NCI-H2196 (cell line): Measurements from ENCODE around the gene AFAP1.

Experiments used
- DNase-seq: peaks from one replicate; lab custom pipeline; 2025; ENCODE audit not compliant: unreplicated experiment; lab: John Stamatoyannopoulos, UW

The AFAP1 gene

DNA sequence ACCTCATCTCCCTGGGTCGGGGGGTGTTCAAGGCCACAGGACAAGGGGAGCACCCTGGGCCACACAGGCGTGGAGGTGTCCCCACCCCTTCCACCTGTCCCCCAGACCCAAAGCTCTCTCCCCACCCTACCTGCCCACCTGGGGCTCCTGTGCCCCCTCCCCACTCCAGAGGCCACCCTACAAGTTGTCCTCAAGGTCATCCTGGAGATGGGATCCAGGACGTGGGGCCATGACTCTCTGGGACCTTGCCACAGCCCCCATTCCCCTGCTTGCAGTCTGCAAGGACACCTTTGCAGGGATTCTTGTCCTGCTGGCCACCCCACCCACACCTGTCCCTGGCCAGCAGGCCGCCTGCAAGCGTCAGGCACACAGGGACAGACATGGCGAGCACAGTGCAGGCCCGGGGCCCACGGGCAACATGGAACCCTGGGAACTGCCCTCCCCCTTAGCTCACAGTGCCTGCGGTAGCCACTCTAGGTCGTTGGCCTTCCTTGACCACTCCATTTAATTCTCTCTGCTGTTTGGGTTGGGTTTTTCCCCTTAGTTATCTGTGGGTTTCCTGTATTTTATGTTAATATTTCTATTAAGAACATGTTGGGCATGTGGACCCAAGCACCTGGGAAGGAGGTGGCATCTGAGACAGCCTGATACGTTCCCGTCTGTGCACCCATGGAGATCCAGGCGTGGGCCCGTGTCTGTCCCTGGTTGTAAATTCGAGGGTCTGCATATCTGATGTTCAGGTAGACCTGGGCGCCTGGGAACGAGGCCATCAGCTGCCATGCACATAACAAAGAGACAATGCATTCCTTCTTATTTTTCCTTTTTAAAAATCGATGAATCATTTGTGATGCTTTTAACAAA is 197.5 kb downstream of the AFAP1 start:
- DNase-seq: no peak

DNA sequence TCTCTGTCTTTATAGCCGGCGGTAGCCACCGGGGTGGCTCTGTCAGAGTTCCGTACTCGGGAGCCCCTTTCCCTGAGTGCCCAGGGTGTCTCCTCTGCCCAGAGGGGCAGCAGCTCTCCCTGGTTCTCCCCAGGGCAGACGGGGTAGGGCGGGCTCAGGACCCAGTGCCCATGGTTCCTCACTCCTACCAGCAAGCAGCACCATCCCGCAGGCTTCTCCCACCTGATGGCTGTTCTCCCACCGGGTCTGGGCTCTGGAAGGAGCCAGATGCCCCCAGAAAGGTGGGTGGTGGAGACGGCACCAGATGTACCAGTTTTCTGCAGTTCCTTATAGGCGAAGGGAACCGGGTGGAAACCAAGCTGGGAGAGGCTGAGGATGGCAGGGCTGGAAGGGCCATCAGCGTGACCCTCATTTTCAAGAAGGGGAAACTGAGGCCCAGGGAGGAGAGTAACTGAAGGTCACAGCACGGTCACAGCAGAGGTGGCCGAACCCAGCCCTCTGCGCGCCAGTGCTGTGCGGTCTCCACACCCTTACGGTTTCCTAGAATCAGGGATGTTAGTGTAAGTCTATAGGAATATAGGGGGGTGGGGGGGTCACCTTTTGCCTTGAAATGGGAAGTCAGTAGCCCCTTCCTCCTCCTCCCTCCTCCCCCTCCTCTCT is 198.7 kb downstream of the AFAP1 start:
- no peak for DNase-seq

DNA sequence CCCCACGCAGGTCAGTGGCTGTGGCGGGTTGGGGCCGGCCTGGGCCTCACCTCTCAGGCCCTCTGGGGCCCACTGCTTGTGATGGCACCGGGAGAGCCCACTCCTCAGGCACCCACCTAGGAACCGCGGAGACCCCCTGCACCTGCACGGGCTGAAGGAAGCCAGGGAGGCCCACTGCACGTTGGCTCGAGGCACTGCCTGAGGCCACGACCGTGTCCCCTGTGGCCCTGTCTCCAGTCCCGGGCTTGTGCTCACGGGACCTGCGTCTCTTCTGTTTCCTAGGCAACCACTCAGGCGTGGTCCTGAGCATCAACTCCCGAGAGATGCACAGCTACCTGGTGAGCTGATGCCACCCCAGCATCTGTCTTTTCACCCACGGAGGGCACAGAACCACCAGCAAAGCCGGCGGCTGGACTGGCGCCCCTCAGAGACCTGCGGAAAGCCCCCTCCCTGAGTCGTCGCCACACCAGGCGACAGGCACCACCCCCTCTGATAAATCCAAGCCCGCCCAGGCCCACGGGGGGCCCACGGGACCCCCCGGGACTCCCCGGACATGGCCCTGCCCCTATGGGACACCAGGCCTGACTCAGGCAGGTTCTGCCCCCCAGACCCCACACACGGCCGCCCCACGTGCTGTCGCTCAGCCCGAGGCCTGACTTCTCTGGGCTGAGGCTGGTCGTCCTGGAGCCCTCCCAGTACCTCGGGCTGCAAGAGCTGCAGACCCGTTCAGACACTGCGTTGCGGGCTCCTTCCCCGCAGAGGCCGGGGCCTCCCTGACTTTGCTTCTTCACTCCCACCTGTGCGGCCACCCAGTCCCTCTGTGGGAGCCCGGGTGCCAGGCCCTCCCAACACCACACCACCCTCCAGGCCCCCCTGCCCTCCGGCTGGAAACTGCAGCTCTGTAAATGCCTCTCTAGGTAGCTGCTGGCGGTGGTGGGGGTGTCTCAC is 199.5 kb downstream of the AFAP1 start:
- no peak for DNase-seq

DNA sequence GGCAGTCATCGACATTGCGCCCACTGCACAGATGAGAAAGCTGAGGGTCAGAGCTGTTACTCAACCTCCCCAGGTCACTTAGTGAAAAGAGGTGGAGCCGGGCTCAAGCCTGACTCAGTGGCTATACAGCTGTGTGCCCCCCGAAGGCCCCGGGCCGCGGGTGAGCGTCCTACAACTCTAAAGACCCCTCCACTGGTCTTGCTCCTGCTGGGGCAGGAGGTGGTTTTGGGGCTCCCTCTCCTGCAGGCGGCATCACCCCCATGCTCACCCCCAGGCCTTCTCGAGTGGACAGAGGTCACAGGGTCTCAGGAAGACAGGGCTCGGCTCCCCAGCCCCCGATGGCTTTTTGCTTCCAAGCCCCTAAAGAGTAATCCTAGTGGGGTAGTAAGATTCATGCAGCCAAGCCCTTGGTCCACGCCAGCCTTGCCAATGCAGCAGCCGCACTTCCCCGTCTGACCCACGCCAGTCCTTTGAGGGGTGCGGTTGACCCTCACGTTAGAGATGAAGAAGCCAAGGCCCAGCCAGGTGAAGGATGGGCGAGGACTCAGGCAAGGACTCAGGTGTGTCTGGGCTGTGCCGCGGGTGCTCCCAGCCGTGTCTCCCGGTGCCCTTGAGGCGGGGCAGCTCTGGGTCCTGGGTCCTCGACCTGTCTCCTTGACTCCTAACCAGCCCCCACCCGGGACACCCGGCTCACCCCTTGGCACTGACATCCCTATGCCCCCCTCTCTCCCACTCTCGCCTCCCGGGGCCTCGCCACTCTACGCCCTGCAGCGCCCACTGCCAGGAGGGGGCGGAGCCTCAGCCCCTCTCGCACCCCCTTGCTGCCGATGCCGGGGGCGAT is 200.4 kb downstream of the AFAP1 start:
- no peak for DNase-seq

DNA sequence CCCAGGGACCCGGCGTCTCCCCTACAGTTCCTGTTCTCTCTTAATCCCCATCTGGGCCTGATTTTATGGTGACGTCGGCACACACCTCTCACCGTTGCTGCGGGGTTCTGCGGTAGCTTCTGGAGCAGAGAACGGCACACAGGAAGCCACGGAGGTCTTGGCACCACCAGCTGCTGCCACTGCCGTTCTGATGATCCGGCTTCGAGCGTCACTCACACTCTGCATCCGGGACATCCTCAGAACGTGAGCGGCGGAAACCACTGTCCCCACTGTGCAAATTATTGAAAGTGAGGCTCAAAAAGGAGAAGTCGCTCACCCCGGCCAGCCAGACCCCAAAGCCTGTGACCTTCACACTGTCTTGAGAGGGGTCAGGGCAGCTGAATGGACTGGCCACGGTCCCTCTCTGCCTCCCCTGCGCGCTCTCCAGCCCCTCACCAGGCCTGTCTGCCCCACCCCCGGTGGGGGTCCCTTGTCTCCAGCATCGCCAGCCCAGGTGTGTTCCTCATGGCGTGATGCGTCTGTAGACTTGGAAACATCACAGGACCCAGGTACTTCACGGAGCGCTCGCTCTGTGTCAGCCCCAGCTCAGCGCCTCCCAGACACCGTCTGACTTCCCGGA is 201.1 kb downstream of the AFAP1 start:
- DNase-seq: no peak

DNA sequence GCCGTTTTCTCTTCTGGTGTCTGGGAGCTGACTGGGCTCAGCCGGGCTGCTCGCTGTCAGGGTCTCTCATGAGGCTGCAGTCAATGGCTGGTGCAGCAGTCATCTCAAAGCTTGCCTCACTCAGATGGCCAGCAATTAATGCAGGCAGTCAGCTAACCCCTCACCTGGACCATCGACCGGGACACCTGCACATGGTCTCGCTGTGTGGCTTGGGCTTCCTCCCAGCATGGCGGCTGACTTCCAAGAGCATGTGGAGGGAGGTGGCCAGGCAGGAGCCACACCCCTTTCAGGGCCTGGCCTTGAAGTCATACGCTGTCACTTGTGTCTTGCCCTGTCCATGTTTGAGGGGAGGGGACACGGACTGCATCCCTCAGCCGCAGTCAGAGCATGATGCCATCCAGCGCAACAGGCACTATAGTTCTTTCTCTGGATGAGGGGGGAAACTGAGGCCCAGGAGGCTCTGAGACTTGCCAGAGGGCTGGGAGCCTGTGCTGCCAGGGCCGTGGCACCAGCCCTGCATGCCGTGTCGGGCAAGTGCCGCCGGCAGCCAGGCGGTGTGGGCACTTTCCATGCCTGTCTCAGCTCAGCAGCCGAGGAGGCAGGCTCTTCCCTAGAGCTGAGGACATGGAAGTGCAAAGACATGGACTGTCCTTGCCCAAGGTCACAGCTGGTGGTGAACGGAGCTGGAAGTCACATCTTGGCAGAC is 201.8 kb downstream of the AFAP1 start:
- DNase-seq: no peak

DNA sequence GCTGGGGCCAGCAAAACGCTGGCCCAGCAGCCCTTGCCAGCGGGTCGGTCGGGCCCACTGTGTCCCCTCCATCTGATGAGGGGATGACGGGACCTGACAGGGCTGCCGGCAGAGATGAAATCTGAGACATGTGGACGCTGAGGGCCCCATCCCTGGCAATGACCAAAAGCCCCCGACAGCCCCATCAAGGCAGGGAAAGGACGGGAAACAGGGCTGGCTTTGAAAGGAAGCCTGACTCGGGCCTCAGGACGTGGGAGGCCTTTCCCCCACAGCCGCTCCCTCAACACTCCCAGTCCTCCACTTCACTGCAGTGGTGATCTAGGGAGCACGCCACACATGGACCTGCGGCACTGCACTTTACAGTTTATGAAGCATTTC is 202.4 kb downstream of the AFAP1 start:
- no peak for DNase-seq

DNA sequence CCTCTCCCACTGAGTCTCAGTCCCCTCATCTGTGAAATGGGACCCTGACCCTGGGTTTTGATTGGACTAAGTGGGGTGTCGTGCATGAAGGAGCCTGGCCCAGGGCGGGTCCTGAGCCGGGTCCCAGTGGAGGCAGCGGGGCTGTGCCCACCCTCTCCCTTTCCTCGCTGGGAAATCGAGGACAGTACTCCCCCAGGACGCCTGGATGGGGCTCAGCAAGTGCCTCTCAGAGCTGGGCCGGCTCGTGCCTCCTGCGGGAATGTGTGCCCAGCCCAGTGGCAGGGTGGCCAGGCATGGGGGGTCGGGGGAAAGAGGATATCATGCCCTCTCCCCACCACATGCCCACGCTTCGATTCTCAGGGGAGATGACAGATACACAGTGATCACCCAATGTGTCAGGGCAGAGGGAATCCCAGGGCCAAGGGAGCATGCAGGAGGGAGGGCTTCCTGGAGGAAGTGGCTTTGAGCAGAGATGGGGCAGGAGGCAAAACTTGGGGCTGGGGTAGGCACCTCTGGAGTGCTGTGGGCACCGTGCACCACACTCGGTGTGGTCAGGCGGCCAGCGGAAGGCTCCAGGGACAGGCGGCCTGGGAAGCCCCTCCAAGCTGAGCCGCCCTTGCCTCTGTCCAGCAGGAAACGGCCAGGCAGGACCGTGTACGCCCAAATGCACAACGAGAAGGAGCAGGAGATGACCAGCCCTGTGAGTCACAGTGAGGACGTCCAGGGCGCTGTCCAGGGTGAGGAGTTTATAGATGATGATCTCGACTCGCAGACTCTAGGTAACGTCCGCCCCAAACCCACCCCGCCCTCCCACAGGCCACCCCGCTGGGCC is 203.0 kb downstream of the AFAP1 start:
- DNase-seq: no peak

DNA sequence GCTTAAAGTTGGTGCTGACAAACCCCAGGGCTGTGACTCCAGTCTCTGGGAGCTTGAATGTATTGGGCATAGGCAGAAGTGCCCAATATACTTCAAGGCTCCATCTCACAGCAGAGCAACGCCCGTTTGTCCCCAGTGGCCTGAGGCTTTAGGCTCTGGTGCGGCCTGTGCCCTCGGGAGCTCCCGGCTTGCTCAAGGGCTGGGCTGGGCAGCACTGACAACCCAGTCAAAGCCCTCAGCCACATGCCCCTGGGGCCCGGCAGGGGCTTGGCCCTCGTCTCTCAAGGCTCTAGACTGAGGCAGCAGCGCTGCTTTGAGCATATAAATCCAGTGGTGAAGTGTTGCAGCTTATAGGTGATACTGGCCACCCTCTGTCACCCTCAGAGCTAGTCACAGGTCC is 203.7 kb downstream of the AFAP1 start:
- no peak for DNase-seq

DNA sequence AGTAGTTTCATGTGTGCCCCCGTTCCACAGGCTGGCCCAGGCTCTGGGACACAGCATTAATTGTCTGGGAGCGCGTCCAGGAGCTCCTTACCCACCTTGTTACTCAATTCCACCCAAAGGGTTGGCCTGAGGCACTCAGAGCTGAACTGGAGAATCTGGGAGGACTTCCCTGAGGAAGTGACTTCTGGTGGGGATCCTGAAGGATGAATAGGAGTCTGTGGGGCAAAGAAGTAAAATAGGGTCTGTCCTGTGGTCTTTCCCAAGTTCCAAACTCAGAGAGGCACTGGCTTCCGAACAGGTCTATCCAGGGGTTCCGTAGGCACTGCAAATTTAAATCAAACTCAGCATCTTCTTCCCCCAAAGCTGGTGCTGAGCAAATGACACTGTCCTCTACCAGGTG is 204.3 kb downstream of the AFAP1 start:
- DNase-seq: no peak

DNA sequence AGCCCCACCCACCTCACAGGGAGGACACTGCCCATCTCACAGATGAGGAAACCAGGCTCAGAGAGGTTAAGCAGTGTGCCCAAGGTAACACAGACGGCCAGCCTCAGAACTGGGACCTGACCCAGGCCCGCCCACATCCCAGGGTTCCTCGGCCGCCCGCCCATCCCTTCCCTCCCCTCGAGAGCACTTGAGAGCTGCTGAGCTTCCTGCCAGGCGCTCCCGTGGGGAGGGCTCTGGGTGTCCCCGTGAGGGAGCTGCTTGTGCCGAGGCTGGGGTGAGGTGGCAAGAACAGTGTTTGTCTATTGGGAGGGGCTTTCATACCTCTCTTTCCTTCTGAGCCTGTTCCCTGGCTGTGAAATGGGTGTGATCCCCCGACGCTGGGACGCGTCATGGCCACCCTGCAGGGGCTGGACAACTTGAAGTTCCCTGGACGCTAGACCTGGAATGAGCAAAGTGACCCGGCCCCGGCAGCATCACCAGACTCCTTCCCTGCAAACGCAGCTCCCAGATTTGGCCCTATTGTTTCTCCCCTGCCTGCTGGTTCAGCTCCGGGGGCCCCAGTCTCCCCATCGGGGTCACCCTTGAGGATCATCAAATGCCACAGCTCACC is 204.9 kb downstream of the AFAP1 start:
- DNase-seq: no peak

DNA sequence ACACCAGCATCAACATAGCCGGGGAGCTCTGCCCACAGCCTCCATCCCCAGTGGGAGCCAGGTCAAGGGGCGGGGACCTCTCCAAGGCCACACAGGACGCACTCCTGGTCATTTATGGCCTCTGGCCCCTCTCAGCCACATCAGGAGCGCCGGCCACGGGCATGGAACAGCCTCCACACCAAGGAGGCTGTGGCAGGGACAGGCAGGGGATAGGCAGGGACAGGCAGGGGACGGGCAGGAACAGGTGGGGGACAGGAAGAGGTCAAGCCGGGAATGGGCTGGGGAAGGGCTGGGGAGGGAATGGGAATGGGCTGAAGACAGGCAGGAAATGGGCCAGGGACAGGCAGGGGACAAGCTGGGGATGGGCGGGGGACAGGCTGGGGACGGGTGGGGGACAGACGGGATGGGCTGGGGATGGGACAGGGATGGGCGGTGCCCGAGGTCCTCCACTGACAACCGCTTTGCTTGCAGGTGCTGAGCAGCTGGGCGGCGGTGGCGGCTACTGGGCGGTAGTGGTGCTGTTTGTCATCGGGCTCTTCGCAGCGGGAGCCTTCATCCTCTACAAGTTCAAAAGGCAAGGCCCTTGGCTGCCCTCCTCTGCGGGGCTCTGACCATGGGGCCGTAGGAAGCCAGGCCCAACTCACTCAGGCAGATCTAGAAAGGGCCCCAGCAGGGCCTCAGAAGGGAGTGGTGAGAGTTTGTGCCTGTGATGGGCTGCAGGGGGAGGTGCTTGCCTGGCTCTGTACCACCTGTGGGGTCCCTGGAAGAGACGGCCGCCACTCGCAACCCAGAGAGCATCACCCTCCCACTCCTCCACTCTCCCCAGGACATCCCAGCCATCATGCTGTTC is 205.6 kb downstream of the AFAP1 start:
- DNase-seq: no peak

DNA sequence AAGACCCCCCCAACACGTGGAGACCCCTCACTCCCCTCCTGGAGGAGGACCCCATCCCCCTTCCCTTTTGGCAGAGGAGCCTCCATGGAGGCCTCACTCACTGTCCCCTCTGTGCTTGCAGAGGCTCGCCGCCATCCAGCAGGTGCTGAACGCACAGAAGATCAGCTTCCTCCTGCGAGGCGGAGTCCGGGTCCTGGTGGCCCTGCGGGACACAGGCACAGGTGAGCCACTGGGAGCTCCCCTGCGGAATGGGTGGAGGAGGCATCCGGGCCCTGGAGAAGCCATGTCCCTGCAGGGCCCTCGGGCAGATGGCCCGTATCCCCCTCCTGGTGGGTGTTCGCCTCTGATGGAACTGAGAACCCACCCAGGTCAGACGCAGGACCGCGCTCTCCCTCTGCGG is 206.5 kb downstream of the AFAP1 start:
- DNase-seq: no peak

DNA sequence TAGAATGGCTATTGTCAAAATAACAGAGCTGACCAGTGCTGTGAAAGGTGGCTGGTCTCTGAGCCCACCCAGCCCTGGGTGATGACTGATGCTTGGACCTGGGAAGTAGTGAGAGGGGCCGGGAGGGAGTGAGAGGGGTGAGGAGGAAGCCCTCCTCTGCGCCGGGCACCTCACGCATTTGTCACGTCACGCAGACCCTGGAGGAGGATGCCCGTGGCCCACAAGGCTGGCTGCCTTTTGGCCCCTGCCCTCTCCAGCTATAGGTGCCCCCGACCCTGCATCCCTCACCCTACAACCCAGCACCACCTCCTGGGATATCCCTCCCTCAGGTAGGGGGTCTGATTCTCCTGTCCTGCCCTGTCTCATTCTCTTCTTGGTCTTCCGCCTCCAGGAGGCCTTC is 207.4 kb downstream of the AFAP1 start:
- no peak for DNase-seq

DNA sequence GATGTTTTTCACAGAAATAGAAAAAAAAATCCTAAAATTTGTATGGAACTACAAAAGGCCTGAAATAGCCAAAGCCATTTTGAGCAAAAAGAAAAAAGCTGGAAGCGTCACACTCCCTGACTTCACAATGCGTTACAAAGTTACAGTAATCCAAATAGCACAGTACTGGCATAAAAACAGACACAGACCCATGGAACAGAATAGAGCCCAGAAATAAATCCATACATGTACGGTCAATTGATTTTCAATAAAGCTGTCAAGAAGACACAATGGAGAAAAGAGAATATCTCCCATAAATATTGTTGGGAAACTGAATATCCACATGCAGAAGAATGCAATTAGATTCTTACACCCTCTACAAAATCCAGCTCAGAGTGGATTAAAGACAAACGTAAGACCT is 208.2 kb downstream of the AFAP1 start:
- DNase-seq: no peak

DNA sequence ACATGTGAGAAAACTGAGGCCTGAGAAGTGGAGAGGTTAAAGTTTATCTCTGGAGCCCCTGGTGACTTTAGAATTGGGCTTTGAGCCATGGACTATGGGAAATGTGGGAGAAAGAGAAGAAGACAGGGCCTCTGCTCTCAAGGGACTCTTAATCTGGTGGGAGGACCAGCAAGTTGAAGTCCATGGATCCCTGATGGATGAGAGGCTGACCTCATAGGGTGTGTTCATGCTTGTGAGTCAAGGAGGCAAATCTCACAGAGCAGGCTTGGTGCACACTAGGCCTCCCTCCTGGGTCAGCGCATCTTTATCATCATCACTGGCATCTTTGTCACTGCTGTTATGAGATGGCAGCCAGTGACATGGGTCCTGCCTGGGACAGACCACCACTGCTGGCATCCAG is 211.9 kb downstream of the AFAP1 start:
- DNase-seq: no peak

DNA sequence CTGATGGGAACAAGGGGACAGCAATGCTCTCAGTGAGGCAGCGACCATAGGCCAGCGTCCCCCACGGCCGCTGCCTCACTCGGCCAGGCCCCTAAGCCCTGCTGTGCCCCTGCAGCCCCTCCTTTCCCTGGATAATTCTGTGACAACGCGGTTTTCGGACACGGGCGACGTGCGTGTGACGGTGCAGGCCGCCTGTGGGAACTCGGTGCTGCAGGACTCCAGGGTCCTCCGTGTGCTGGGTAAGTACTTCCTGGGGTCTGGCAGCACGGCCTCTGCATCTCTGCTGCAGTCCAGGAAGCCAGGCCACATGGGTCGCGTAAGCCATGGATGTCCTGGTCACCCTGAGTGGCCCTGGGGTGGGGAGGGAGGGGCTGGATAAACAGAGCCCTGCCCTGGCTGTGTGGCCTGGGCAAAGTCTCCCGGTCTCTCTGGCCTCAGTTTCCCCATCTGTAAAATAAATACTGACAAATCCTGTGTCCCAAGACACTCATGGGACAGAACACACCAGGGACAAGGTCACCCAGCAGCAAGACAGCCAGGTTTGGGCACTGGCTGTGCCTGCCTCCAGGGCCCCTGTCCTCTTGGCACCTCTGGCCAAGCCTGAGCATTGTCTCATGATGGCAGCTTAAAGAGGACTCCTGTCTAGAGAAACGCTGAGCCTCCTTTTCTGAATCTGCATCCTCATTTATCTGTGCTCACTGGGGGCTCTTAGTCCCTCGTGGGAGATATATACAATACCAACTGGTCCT is 212.8 kb downstream of the AFAP1 start:
- DNase-seq: no peak
